Adrenal gland (tissue), 12 donors: ENCODE results near the gene EZR. TPM values are rescaled to one million over a fixed set of nuclear protein-coding genes. Genes with fewer than 3 reads are reported as not detected.

Experiments
- DNase-seq, 7 donors: peaks; one replicate each; pipeline ENCODE4 v3.0.0-alpha.2; 2019 to 2020
- H3K27ac ChIP-seq, 5 donors: fragments of 200-600 bp; sonication (generic) in 4 of 5; 1 replicate in 3 of 5; 2 replicates in 2 of 5; pipeline versions ENCODE4 v1.5.1 to v1.8.0; 2016 to 2020; ENCODE audit warnings: mild to moderate bottlenecking in 1 of 5
- H3K27me3 ChIP-seq: fragments of 200-600 bp; 2 replicates; pipeline ENCODE4 v1.8.0; 2021
- H3K36me3 ChIP-seq, 2 donors: fragments of 200-600 bp; replicated peaks in 1 of 2; 1 replicate in 1 of 2; 2 replicates in 1 of 2; pipeline versions ENCODE4 v1.5.1 to v1.8.0; 2018 to 2022
- H3K4me1 ChIP-seq, 2 donors: fragments of 200-600 bp; replicated peaks in 1 of 2; 1 replicate in 1 of 2; 2 replicates in 1 of 2; pipeline versions ENCODE4 v1.5.1 to v1.8.0; 2018 to 2021
- H3K4me3 ChIP-seq, 4 donors: fragments of 200-600 bp; sonication (generic) in 3 of 4; one replicate each; pipeline ENCODE4 v1.5.1; 2016 to 2018
- H3K9me3 ChIP-seq, 3 donors: fragments of 200-600 bp; sonication (generic) in 1 of 3; replicated peaks in 1 of 3; 1 replicate in 2 of 3; 2 replicates in 1 of 3; pipeline versions ENCODE4 v1.5.1 to v1.8.0; 2016 to 2021
- CTCF ChIP-seq, 6 experiments: fragments of 450-650 bp in 4 of 6; fragments of 200-600 bp in 2 of 6; sonication (generic) in 1 of 6; IDR thresholded peaks; 1 replicate in 5 of 6; 2 replicates in 1 of 6; pipeline versions ENCODE4 v1.5.1 to v1.8.0; 2016 to 2021; ENCODE audit warnings: antibody characterized with exemption in 6 of 6, mild to moderate bottlenecking in 2 of 6, moderate library complexity in 1 of 6
- POLR2A ChIP-seq, 2 donors: fragments of 450-650 bp; IDR thresholded peaks; one replicate each; pipeline ENCODE4 v1.6.1; 2017; ENCODE audit warnings: antibody characterized with exemption in 2 of 2, mild to moderate bottlenecking in 2 of 2, moderate library complexity in 1 of 2
- WGBS, 4 donors: extraction: QIAGEN DNeasy Blood & Tissue Kit in 2 of 4; methylation state at CpG; one replicate each; pipeline versions ENCODE4 v1.1.5 to v1.1.7; 2013 to 2017; 5-methylcytosine and 5-hydroxymethylcytosine counted together
- intact Hi-C, 2 donors: fragments of 100-400 bp; cut with DNase I; formaldehyde crosslinking; loops; one replicate each; pipeline versions ENCODE4 v1.14.1 to v1.15.0; 2022 to 2023
- polyA plus RNA-seq, 3 donors: library from polyadenylated mRNA; stranded (reverse); fragments of 200-250 nt in 2 of 3; fragments of 350-450 nt in 1 of 3; fragmentation: Illumina TruSeq in 1 of 3; extraction: RNeasy Lipid Tissue Mini Kit (QIAGEN cat#74804) in 1 of 3; gene quantifications; one replicate each; pipeline ENCODE4 v1.2.3, GENCODE V29; 2013 to 2014
- total RNA-seq, 9 donors: library from RNA; depleted of rRNA in 4 of 9; stranded (reverse); fragments of >200 nt in 4 of 9; fragments of 120-200 nt in 1 of 9; fragmentation: NEBNext Ultra II Directional in 1 of 9; extraction: Animal tissue kit (Norgen Biotek cat#: 25700) in 1 of 9; gene quantifications; one replicate each; pipeline versions ENCODE4 v1.1.0 to v1.2.4, GENCODE V29; 2013 to 2023
- donor health status: healthy with polysubstance abuse.
- donor health status: Bipolar disorder and iron deficiency.
- donor health status: DM: yes; HTN: yes; CAD: no.
- donor health status: DM: no; HTN: no; CAD: no.
- donor health status: DM: no; HTN: no; CAD: no.
- donor health status: DM: yes; HTN: yes; CAD: no.

The EZR gene
- total and polyA plus RNA-seq, 12 donors, result 80.3 to 476 (median 342) TPM

- Histone ChIP-seq H3K27ac (no peak overlapping the region), H3K4me3 (no peak overlapping the region), H3K36me3 (peaks cover 0 to 68% of the 10 kb centered on the region in 2 donors), H3K27me3 (no peaks in the 10 kb centered on the region), H3K4me1 (no peaks in the 10 kb centered on the region), H3K9me3 (no peaks in the 10 kb centered on the region)
- intact Hi-C loops, result no loop called here
- TF ChIP-seq CTCF (IDR thresholded peaks at IDR 0.05) (no peak), POLR2A (IDR thresholded peaks at IDR 0.05) (no peak)
- peak in 1 of 7 donors; percentile 10 for DNase-seq
- 76 to 88% (median 81%) methylated on average over 6 of the region's 6 CpGs for WGBS, 4 donors
Measured at GRCh38 chr6:158787395-158787794, 31.8 kb downstream of the EZR start.

- Histone ChIP-seq H3K27ac (no peak overlapping the region), H3K4me1 (no peaks in the 10 kb centered on the region), H3K27me3 (no peaks in the 10 kb centered on the region), H3K4me3 (no peak overlapping the region), H3K9me3 (no peaks in the 10 kb centered on the region), H3K36me3 (peaks cover 0 to 75% of the 10 kb centered on the region in 2 donors)
- TF ChIP-seq CTCF (IDR thresholded peaks at IDR 0.05) (no peak), POLR2A (IDR thresholded peaks at IDR 0.05) (no peak)
- intact Hi-C loops, result no loop called here
- WGBS, 4 donors, result 77 to 82% (median 78%) methylated on average over 6 of the region's 6 CpGs
- DNase-seq, result peak in 1 of 7 donors; percentile 13
Measured at GRCh38 chr6:158786645-158787304, 32.4 kb downstream of the EZR start.

GRCh38 chr6:158785036-158785435 lies 34.1 kb downstream of the EZR start:
- Histone ChIP-seq H3K4me1 (no peaks in the 10 kb centered on the region), H3K27me3 (no peaks in the 10 kb centered on the region), H3K27ac (no peak overlapping the region), H3K9me3 (no peaks in the 10 kb centered on the region), H3K36me3 (peaks cover 0 to 92% of the 10 kb centered on the region in 2 donors), H3K4me3 (no peak overlapping the region)
- WGBS, 4 donors, result 90 to 94% (median 91%) methylated on average over 11 to 12 of the region's 12 CpGs
- TF ChIP-seq CTCF (IDR thresholded peaks at IDR 0.05) (no peak), POLR2A (IDR thresholded peaks at IDR 0.05) (no peak)
- peak in 2 of 7 donors; percentile 12 to 48 for DNase-seq
- intact Hi-C loops, result no loop called here

- no peaks in the 10 kb centered on the region for H3K9me3 ChIP-seq
- H3K27ac ChIP-seq, result no peak overlapping the region
- no peak for TF ChIP-seq POLR2A (IDR thresholded peaks at IDR 0.05)
- no peaks in the 10 kb centered on the region for H3K27me3 ChIP-seq
- peak in 1 of 7 donors; percentile 12 for DNase-seq
- no peaks in the 10 kb centered on the region for H3K4me1 ChIP-seq
- peaks cover 0 to 96% of the 10 kb centered on the region in 2 donors for H3K36me3 ChIP-seq
- no peak overlapping the region for H3K4me3 ChIP-seq
- intact Hi-C loops, result no loop called here
- WGBS, 4 donors, result 71 to 89% (median 76%) methylated on average over 6 of the region's 6 CpGs
Measured at GRCh38 chr6:158784505-158784904, 34.7 kb downstream of the EZR start.

GRCh38 chr6:158783851-158784250 lies 35.3 kb downstream of the EZR start:
- no peak for DNase-seq
- WGBS, 4 donors, result 94 to 98% (median 95%) methylated on average over 5 of the region's 5 CpGs
- H3K36me3 ChIP-seq, result peaks cover 0 to 97% of the 10 kb centered on the region in 2 donors

More at GRCh38 chr6:158783851-158784250, 35.3 kb downstream of the EZR start:
- TF ChIP-seq POLR2A (IDR thresholded peaks at IDR 0.05) (no peak), CTCF (IDR thresholded peaks at IDR 0.05) (no peak)
- no peaks in the 10 kb centered on the region for H3K9me3 ChIP-seq
- H3K4me3 ChIP-seq, result no peak overlapping the region
- no peaks in the 10 kb centered on the region for H3K27me3 ChIP-seq
- intact Hi-C loops, result no loop called here
- no peaks in the 10 kb centered on the region for H3K4me1 ChIP-seq
- no peak overlapping the region for H3K27ac ChIP-seq
